Natural killer cell (primary cell): ENCODE measurements around the gene OTP. TPM values are rescaled to one million over a fixed set of nuclear protein-coding genes. Genes with fewer than 3 reads are reported as not detected.

Source experiments
- ATAC-seq, 3 donors: fragments of 150-1000 bp in 2 of 3; fragments of 200-7000 bp in 1 of 3; cut with Tn5 transposase; 1 replicate in 1 of 3; 2 replicates in 2 of 3; pipeline ENCODE4 v1.10.0; 2021; ENCODE audit warnings: mild to moderate bottlenecking in 2 of 3, moderate library complexity in 2 of 3
- DNase-seq, 2 donors: peaks; one replicate each; pipeline versions ENCODE4 v3.0.0 to v3.0.0-alpha.2; 2013 to 2021; ENCODE audit warnings: mixed read lengths in 1 of 2
- H3K27ac ChIP-seq: one replicate; pipeline ENCODE4 v1.5.1; 2013; ENCODE audit warnings: mild to moderate bottlenecking, low read length
- H3K27me3 ChIP-seq: one replicate; pipeline ENCODE4 v1.6.1; 2013; ENCODE audit warnings: low read length; ENCODE audit not compliant: control insufficient read depth, insufficient read depth
- H3K36me3 ChIP-seq: one replicate; pipeline ENCODE4 v1.6.1; 2013; ENCODE audit warnings: low read length; ENCODE audit not compliant: control insufficient read depth, insufficient read depth
- H3K4me1 ChIP-seq: one replicate; pipeline ENCODE4 v1.6.1; 2013; ENCODE audit warnings: low read length; ENCODE audit not compliant: control insufficient read depth, insufficient read depth
- H3K4me3 ChIP-seq: one replicate; pipeline ENCODE4 v1.5.1; 2013; ENCODE audit warnings: low read length
- H3K9me3 ChIP-seq: one replicate; pipeline ENCODE4 v1.6.1; 2013; ENCODE audit warnings: low read length; ENCODE audit not compliant: control insufficient read depth, insufficient read depth
- H3K27ac Mint-ChIP-seq, 2 donors: one replicate each; pipeline ENCODE4 v1.8.0; 2022; ENCODE audit warnings: mild to moderate bottlenecking in 2 of 2, mixed read lengths in 2 of 2, moderate library complexity in 1 of 2
- H3K27me3 Mint-ChIP-seq, 2 donors: one replicate each; pipeline ENCODE4 v1.8.0; 2022; ENCODE audit warnings: low read depth in 2 of 2, mixed read lengths in 2 of 2
- H3K36me3 Mint-ChIP-seq: one replicate; pipeline ENCODE4 v1.8.0; 2022; ENCODE audit warnings: mixed read lengths
- H3K4me1 Mint-ChIP-seq, 2 donors: one replicate each; pipeline ENCODE4 v1.8.0; 2022; ENCODE audit warnings: mixed read lengths in 2 of 2
- H3K4me3 Mint-ChIP-seq: one replicate; pipeline ENCODE4 v1.8.0; 2022; ENCODE audit warnings: mild to moderate bottlenecking, moderate library complexity, mixed read lengths
- H3K9me3 Mint-ChIP-seq, 2 donors: one replicate each; pipeline ENCODE4 v1.8.0; 2022; ENCODE audit warnings: mixed read lengths in 2 of 2
- CTCF ChIP-seq: fragments of 200-600 bp; IDR thresholded peaks from one replicate; pipeline ENCODE4 v1.8.0; 2022; ENCODE audit warnings: antibody characterized with exemption
- WGBS: methylation state at CpG from one replicate; pipeline ENCODE4 v1.1.7; 2013; ENCODE audit warnings: missing lambda C conversion rate; ENCODE audit not compliant: insufficient coverage; 5-methylcytosine and 5-hydroxymethylcytosine counted together
- intact Hi-C: fragments of 100-400 bp; cut with micrococcal nuclease; formaldehyde crosslinking; loops from one replicate; pipeline ENCODE4 v1.14.2; 2022
- total RNA-seq, 4 donors: library from RNA; stranded (reverse); fragments of 120-200 nt in 1 of 4; gene quantifications; one replicate each; pipeline versions ENCODE4 v1.2.3 to v1.2.4, GENCODE V29; 2013 to 2022

OTP gene
- total RNA-seq, 3 donors from 2014 or later (not counting 1 experiment from before 2014, with no cell fraction given) = not detected

GRCh38 chr5:77633709-77634108 is 4.8 kb downstream of the OTP start:
- peaks cover 64% of the 10 kb centered on the region in 2 donors for H3K27me3 Mint-ChIP-seq
- Histone ChIP-seq H3K36me3 (no peaks in the 10 kb centered on the region), H3K4me1 (peaks cover 29% of the 10 kb centered on the region), H3K27me3 (peaks cover 83% of the 10 kb centered on the region), H3K27ac (no peak overlapping the region), H3K9me3 (peaks cover 16% of the 10 kb centered on the region), H3K4me3 (no peak overlapping the region)
- no peak overlapping the region for H3K4me3 Mint-ChIP-seq
- H3K36me3 Mint-ChIP-seq = peaks cover 20% of the 10 kb centered on the region
- 35% methylated on average over 2 of the region's 5 CpGs for WGBS
- H3K9me3 Mint-ChIP-seq = peaks cover 2 to 9% of the 10 kb centered on the region in 2 donors
- no peak for DNase-seq
- peaks cover 20 to 32% of the 10 kb centered on the region in 2 donors for H3K4me1 Mint-ChIP-seq
- TF ChIP-seq CTCF = no peak
- no peak overlapping the region for H3K27ac Mint-ChIP-seq
- intact Hi-C loops = no loop called here
- ATAC-seq = no peak

- intact Hi-C loops = no loop called here
- H3K27ac Mint-ChIP-seq = no peak overlapping the region
- no peak for ATAC-seq
Measured at GRCh38 chr5:77633207-77633675, 5.3 kb downstream of the OTP start.

GRCh38 chr5:77632526-77633206 is 5.8 kb downstream of the OTP start:
- Histone ChIP-seq H3K27me3 (peaks cover 82% of the 10 kb centered on the region), H3K9me3 (peaks cover 18% of the 10 kb centered on the region), H3K36me3 (no peaks in the 10 kb centered on the region), H3K4me3 (no peak overlapping the region), H3K4me1 (peaks cover 29% of the 10 kb centered on the region), H3K27ac (no peak overlapping the region)
- intact Hi-C loops = no loop called here
- TF ChIP-seq CTCF = no peak
- DNase-seq = peak in 1 of 2 donors; percentile 15
- Mint-ChIP-seq H3K36me3 (peaks cover 17% of the 10 kb centered on the region), H3K27me3 (peaks cover 60 to 61% of the 10 kb centered on the region in 2 donors), H3K4me1 (peaks cover 20 to 28% of the 10 kb centered on the region in 2 donors), H3K27ac (no peak overlapping the region), H3K9me3 (peaks cover 2 to 9% of the 10 kb centered on the region in 2 donors), H3K4me3 (peak overlapping the region; percentile 28)
- WGBS = 16% methylated on average over 33 of the region's 33 CpGs
- ATAC-seq = no peak

More at GRCh38 chr5:77633207-77633675, 5.3 kb downstream of the OTP start:
- no peak for TF ChIP-seq CTCF
- Histone ChIP-seq H3K4me3 (no peak overlapping the region), H3K4me1 (peaks cover 29% of the 10 kb centered on the region), H3K9me3 (peaks cover 16% of the 10 kb centered on the region), H3K36me3 (no peaks in the 10 kb centered on the region), H3K27ac (no peak overlapping the region), H3K27me3 (peaks cover 83% of the 10 kb centered on the region)
- no peak for DNase-seq
- H3K9me3 Mint-ChIP-seq = peaks cover 2 to 9% of the 10 kb centered on the region in 2 donors
- no peak overlapping the region for H3K4me3 Mint-ChIP-seq
- H3K36me3 Mint-ChIP-seq = peaks cover 20% of the 10 kb centered on the region
- peaks cover 63 to 66% of the 10 kb centered on the region in 2 donors for H3K27me3 Mint-ChIP-seq
- 32% methylated on average over 7 of the region's 8 CpGs for WGBS
- H3K4me1 Mint-ChIP-seq = peaks cover 21 to 33% of the 10 kb centered on the region in 2 donors
